ENCODE data around the gene RFFL.
A peak's percentile ranks its signal among the peaks of the same experiment; 100 is the strongest.

Gene RFFL

DNA sequence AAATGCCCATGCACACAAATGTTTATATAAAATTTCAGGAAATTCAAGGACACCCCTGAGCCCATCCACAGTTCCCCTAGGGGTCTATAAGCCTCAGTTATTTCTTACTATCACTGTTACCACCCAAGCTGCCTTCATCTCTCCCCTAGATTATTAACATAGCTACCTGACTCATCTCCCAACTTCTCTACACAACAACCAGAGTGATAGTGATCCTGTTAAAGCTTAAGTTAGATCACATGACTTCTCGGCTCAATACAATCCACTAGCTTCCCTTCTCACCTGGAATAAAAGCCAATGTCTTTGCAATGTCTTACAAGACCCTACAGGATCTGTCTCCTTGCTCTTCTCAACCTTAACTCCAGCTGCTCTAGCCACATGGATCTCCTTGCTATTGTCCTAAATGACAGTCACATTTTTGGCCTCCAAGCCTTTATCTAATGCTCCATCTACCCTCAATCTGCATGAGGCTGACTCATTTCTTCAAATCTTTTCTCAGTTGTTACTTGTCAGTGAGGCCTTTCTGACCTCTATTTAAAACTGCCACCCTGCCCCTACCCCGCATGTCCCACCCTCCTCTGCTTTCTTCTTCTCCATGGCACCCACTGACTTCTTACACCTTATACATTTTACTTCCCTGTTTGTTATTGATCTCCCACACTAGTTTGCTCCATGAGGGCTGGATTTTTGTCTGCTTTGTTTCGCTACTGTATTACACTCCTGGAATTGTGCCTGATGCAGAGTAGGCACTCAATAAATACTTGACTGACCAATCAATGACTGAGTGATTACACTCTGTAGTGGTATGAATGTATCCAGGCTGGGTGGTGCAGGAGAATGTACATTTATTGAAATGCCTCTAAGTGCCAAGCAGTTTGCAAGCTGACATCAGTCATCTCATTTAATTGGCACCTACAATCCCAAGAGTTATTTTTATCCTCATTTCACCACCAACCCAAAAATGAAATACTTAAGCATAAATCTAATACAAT lies 88.4 kb downstream of the RFFL start:
- DNase-seq (ENCODE audit: low read depth), result no peak

DNA sequence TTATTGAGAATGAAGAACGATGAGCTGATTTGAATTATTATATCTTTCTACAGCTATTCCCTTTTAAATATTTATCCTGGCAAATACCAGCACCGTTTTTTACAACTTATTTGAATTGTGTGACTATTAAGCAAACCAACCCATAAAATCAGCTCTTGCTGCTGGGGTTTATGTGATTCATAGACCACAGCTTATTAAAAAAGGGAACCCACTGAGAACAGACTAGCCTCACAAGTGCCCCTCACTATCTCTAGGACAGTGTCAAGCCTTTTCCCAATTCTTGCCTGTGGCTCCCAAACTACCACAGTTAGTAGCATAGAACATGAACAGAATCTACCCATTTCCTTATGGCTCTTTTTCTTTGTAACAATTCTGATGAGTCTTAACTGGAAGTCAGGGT lies 89.3 kb downstream of the RFFL start:
- no peak for DNase-seq (ENCODE audit: low read depth)

DNA sequence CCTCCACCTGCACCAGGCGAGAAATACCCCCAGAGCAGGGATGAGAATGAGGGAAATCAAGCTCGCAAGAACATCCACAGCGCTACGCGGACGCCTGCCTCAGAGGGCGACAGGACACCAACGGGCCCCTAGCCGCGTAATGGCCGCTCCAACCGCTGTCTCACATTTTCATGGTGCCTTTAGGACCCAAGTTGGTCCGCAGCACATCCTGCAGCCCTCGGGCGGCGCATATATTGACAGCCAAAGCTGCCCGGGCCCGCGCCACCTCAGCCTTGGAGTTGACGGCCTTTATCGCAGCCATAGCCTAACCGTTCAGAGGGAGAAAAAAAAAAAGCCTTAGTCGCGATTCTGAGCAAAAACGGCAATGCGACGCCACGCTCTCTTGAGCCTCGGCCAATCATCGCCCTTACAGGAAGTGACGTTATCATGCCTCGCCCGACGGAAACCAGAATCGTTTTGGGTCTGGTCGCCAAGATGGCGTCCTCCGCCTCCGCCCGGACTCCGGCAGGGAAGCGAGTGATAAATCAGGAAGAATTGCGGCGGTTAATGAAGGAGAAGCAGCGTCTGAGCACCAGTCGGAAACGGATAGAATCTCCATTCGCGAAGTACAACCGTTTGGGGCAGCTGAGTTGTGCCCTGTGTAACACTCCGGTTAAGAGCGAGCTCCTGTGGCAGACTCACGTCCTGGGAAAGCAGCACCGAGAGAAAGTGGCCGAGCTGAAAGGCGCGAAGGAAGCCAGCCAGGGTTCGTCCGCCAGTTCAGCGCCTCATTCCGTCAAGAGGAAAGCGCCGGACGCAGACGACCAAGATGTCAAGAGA lies 102.2 kb downstream of the RFFL start, which contains the start of the genes CCT6B and ZNF830:
CCT6B (minus strand) TSS at position 368 of the 819 bp plus-strand sequence; CDS start at position 301, 67 bp downstream.
ZNF830 (plus strand) TSS at position 448 of the 819 bp plus-strand sequence; CDS start at position 475, 27 bp downstream.
- DNase-seq (ENCODE audit: low read depth), result peak; percentile 69

DNA sequence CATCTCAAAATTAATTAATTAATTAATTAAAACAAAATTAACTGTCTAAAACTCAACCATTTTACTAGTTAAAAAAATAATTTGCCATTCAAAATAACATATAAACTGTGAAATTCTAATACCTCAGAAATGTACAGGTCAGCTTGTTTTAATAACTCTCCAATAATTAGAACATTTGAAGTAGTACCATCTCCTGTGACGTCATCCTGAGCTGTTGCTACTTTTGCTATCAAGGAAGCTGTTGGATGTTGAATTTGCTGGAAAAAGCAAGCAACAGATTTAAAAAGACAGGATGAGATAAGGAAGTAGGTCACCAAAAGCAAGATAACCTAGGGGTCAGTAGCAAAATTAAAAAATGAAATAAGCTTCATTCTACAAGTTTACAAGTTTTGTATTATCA lies 105.1 kb downstream of the RFFL start:
- DNase-seq (ENCODE audit: low read depth), result no peak

Measured in HS-5 (cell line).